Stimulated activated naive CD4-positive, alpha-beta T cell treated with Interleukin-2 at 50 U/mL for 16 hours (primary cell): ENCODE data around the gene TTC7B.

Experiments
- DNase-seq: peaks from one replicate; lab custom pipeline; 2025; lab: John Stamatoyannopoulos, UW

The TTC7B gene

DNA sequence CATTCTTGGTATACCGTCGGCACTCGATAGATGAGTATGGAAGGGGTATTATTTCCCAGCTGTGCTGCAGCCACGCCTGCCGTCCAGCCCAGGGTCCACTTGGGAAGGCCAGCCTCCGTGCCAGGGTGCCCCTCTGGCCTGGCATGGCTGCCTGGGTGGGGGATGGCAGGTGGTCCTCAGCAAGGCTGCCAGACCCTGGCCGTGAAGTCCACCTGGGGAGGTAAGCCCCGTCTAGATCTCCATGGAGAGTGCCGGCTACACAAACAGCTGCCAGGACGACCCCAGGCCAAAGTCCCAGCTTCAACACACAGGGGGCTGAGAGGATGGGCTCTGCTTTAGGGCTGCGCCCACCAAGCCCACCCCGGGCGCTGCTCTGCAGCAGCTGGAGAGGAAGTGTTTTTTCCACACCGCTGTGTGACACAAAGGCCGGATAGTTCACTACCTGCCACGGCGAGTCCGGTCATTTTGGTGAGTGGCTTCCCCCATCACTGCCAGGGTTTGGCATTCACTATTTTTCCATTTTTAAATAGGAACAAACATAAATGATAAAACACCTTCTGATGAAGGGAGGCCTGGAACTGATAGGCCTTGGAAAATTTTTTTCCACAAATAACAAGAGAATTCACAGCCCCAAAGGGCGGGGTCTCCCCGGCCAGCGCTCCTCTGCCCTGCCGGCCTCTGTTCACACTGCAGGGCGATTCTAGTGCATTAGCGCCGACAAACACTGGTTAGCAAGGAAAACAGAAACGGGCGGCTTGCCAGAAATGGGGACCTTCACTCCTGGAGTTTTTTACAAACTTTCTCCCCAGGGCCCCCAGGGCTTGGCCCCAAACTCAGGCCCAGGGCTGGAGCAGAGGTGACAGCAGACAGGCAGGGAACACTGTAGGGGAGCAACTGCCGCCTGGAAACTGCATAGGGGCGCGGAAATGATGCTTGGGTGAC lies 257.9 kb downstream of the TTC7B start:
- DNase-seq, result no peak

DNA sequence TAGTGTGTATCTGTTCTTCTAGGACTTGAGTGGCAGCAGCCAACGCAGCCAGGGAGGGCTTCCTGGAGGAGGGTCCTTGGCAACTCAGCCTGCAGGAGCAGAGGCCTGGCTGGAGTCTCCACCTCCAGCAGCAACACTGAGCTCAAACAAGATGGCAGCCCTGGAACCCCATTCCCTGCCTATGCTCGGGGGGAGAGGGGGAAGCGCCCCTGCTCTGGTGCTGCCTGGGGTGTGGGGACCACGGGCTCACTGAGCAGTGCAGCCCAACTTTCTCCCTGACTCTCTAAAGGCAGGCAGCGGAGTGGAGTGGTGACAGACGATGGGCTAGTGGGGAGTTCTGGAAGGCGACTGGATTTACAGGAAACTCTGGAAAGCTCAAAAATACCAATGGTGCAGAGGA lies 258.7 kb downstream of the TTC7B start:
- no peak for DNase-seq

DNA sequence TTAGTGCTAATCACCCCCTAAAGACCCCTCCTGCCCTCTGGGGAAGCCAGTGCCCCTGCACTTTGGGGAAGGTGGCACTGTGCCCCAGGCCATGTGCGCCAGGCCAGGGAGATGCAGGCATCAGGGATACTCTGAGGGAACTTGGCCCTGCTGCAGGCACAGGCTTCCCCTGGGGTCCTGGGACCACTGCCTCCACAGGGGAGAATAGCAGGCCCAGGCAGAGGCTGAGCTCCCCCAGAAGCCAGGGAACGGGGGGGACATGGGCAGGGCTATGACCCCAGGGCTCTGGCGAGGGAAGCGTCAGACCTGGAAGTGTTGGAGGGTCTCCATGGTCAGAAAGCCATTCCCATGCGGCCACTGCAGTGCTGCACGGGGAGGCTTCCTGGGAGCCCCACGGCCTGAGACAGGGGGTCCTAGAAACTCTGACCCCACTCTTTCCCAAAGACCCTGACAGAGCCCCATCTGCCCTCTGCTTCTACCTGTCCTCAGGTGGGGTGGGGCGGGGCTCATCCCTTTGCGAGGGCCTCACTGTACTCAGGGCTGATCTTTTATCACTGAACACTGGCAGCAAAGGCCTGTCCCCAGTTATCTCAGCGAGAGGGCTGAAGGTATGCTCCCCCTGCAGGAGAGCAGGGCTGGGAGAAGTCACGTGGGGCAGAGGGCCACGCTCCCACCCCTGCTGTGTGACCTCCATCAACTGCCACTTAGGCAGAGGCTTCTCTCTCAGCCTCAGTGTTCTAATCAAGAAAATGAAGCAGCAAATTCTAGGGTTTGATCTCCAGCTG lies 259.4 kb downstream of the TTC7B start:
- no peak for DNase-seq

DNA sequence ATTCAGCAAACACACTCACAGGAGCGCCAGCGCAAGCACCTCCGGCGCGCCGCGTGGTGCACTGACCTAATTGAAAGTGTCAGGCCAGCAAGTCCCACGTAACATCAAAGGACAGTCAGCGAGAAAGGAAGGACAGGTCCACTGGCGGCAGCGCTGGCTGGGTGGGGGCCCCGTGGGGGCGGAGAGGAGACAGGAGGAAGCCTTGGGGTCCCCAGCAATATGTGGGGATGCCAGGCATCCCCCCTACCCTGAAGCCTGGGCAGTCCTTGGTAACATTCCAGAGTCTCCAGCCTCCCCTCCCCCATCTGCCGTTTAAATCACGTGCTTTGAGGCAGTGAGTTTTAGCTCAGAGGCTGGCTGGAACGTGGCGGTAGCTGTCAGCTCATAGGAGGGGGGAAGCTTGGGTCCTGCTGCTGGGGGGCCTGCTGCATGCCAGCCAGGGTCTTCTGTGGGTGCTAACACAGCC lies 260.2 kb downstream of the TTC7B start:
- DNase-seq, result no peak

DNA sequence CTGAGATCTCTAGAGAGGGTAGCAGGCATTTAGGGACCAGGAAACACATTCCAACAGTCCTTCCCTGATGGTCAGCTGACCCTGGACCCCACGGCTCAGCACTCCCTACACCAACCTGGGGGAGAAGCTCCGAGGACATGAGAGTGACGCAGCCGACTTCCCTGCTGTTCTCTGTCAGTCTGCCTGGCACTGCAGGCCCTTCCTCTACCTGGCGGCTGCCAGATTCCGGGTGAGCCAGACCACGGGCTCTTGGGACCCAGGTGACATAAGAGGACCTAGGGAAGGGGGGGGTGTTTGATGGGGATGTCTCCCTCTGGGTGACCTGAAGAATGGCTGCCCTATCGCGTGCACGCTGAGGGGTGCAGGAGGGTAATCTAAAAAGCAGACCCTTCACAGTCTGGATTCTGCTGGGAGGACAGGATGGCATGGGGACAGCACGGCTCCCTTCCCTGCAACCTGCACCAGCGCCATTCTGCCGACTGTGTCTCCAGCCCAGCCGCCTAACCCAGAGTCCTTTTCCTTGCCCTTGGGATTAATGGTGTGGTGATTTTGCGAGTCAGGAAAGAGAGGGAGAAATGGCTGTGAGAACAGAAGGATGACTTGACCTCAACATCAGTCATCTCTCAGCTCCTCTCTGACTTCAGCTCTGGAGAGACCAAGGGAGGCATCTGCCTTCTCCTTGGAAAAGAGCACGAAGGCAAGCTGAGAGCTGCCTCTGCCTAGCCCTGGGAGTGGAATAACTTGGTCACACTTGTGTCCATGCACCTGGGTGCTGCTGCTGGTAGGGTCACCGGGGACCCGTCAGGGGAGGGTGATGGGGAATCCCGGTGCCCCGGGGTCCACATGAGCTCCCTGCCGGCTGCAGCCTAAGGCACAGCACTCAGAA lies 260.9 kb downstream of the TTC7B start:
- DNase-seq, result no peak

DNA sequence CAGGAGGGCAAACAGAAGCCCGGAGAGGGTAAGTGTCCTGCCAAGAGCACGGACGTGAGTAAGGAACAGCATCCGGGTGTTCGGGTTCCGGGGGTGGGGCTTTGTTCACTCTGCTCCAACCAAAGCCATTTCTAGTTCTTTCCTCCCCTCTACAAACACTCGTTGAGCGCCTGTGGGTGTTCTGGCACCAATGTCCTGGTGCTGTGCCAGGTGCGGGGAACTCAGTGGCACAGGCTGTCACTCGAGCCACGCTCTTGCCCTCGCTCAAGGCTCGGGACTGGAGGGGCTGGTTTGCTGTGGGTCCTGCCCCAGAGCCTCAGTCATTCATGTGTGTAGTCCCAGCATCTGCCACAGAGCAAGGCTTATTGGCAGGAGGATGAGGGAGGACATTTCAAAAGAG lies 261.9 kb downstream of the TTC7B start:
- DNase-seq, result no peak

DNA sequence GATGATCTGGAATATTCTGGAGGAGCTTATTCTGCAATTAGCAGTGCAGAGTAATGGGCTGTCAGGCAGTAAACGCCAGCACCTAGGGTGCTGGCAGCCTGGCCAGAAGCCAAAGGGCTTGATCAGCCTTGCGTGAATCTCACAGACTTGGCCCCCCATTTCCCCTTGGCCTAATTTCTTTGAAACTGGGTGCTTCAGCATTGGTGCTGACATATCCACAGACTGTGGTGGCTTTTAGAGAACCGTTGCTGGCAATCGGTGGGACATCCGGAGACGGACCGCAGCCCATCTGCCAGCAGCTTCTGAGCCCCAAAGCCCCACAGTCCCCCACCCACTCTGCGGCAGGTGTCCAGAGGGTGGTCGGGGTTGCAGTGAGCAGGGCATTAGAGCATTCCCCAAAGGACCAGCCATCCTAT lies 262.3 kb downstream of the TTC7B start:
- no peak for DNase-seq

DNA sequence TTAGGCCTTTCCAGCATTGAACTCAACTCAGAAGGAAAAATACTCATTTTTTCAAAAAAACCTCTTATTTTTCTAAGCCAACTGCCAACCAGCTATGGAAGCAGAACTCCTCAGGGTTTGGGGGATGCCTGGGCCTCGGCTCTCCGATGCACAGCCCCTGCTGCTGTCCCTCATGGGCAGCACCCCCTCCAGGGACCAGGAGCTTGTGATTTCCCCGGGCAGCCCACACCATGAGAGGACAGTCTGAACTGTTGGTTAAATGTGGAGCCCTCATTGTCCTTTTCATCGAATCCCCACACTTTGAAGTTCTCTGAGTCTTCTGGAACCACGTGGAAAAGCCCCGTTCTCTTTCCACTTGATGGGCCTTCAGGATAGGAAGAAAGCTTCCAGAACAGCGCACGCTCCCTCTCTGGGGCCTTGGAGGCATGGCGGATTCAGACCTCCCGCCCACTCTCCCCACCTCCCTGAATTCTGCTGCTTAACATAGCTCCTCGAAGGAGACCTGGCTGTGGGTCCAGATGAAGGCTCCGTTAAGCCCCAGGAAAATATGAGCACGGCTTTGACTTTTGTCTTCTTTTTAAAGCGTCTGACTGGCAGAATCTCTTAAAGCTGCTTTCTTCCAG lies 262.8 kb downstream of the TTC7B start:
- DNase-seq, result no peak

DNA sequence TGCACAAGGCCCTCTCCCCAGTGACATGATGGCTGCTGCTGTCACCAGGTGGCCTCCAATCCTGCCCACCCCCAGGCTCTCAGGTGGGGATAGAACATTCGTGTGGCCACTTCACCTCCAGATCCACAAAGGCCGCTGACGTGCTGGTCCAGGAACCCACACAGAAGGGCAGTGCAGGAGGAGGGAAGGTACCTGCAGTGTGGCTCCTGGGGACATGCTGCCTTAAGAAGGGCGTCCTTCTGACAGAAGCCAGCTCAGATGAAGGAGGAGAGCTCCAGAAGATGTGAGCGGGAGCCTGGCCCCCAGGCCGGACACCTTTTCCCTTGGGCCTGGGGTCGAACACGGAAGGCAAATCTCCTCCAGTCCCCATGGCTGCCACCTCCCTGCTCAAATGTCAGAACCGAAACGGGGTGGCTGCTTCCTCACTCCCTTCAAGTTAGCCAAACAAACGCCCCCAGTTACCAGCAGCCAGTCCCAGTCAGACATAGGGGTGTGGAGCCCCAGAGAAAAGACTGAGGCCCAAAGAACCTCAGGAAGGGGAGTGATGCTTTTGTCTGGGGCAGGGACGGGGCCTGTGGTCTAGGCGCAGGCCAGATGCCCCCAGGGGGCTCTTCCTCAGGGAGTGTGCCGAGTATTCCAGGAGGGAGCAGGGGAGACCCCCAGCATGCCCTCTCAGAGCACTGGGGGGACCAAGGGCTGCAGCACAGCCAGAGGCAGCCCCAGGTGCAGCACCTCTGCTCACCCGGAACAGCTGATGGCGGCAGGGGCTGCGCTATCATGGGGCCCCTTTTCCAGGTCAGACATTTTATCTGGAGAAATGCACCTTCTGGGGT lies 263.5 kb downstream of the TTC7B start:
- DNase-seq, result no peak

DNA sequence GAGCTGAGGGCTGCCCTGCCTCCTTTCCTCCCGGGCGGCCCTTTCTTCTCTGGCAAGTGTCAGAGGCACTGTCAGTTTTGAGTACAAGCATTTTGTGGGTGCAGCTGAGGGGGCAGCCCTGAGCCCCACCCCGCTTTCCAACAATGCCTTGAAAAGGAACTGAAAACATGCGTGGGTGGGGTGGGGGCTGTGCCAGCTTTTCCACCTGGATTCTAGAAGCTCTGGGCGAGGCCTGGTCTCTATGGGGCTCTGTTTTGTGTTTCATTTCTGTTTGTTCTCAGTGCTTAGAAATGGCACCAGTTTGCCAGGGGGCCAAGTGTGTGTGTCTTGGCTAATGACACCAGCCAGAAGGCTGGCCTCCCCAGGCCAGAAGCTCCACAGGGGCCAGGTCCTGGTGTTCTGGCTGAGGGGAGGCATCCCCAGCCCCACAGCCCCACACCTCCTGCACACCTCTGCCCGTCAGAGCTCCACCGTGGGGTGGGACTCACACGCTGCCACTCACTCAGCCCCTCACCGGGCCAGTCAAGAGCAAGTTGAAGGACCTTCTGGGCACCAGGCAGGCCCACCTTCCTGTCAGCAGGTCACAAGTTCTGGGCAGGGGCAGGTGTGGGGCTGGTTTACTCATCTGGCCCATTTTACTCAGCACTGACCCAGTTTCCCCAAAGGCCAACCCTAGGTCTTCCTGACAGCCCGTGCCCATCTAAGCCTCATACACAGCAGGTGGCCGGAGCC lies 264.3 kb downstream of the TTC7B start:
- no peak for DNase-seq

DNA sequence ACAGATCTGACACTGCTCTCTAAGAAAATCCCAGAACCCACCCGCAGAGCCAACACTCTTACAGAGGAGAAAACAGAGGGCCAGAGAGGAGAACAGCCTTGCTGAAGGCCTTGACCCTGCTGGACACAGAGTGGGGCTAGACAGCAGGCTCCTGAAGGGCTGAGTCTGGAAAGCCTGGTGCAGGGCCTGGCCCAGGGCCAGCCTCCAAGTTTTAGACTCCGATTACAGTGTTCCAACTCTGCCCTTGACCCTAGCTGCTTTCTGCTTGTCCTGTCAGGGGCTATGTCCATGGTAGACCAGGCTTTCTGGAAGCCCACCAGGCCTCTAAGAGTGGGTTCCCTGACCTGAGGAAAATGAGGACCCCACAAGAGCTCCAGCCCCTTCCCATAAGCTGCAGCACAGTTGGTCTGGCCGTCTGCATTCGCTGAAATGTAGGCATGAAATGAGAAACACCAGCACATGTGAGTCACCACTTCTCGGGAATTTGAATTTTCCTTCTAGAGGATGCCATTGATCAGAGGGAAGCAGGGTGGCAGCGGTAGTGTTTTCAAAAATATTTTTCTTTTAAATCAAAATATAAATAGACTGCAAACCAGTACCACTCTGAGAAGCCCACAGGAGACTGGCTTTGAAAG lies 265.0 kb downstream of the TTC7B start:
- DNase-seq, result no peak

DNA sequence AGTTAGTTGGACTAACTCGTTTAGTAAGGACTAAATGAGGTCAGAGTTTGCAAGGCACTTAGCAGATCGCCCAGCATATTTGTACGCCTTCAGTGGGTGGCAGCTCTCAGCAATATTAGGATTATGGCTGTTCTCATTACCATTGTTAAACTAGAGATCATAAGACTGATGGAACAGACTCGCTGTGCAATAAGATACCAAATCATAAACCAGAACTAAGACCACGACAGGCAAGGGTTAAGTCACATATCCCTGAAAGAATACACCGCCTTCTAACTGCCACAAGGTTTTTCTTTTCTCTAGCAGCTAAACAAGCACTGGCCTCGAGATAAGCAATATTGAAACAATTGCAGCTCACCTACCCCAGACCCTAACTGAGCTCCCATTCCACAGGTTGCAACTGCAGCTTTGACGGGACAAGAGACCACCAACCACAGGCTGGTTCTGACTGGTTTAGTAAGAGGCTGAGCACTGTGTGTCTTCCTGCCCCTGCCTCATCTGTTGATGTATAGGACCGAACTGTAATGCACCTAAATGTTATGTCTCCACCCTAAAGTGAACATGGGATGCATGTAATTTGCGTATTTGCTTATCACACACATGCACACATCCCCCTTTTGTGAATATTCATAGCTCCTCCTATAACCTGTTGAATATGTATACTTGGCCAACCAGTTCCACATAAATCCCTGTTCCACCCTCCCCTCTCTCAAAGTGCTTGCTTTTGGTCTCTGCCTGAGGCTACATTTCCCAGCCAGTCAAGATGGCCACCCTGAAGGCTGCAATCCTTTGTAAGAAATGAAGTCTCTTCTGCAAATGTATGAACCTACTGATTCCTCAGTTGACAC lies 266.2 kb downstream of the TTC7B start:
- no peak for DNase-seq

DNA sequence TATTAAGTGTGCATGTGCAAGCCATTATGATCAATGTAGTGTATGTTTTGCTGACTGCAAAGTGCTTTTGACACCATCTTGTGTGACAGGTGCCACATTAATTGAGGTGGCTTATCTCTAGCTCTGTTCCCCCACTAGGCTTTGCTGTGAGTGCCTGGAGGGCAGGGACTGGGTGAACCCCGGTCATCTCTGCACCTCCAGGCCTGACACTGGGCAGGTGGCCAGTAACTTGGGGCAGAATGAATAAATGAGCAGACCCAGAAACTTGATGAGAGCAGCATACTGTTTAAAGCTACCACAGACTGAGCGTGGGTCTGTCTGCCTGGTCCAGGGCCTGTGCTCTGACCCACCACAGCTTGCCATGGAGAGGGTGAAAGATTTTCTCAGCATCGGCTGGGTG lies 267.8 kb downstream of the TTC7B start:
- DNase-seq, result no peak

DNA sequence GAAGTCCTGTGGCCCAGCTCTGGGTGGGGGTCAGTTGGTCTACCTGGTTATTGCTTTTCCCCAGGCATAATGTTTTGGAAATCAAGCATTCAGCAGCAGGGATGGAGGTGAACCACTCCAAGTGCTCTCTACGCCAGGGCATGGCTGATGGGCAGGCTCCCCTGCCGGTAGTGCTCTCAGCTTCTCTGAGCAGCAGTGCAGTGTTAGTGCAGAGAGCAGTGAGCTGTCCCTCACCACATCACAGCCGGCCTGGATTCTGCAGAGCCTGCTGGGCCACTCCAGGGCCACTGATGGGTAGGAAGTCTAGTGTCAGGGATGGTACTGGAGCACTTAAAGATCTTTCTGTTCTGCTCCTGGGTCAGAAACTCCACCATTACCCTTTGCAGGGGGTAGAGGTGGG lies 268.3 kb downstream of the TTC7B start:
- no peak for DNase-seq

DNA sequence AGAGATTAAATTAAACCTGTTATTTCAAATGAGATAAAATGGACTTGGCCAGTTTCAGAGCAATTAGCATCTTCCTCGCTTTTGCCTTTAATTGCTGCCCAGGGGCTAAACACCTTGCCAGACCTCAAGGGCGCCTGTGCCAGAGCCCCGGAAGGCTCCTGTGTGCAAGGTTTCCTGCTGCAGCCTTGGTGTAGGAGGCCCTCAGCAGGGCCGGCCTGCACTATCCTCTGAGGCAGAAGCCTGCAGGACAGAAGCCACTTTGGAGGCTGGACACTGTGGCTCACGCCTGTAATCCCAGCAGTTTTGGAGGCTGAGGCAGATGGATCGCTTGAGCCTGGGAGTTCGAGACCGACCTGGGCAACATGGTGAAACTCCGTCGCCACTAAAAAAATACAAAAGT lies 269.0 kb downstream of the TTC7B start:
- DNase-seq, result no peak

DNA sequence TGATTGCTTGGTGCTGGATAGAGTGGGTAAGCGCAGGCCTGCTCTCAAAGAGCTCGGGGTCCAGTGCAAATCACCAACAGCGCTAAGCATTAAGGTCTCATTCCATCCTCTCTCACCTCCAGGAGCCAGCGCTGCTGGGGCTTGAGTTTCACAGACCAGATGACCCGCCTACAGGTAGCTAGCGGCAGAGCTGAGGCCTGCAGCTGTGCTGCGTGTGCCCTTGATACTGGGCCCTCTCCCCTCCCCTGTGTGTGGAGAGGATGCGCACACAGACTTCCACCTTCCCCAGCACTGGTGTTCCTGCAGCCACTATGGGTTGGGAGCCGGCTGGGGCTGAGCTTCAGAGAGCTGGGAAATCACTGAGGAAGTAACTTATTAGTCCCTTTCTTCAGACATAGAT lies 269.5 kb downstream of the TTC7B start:
- DNase-seq, result no peak

DNA sequence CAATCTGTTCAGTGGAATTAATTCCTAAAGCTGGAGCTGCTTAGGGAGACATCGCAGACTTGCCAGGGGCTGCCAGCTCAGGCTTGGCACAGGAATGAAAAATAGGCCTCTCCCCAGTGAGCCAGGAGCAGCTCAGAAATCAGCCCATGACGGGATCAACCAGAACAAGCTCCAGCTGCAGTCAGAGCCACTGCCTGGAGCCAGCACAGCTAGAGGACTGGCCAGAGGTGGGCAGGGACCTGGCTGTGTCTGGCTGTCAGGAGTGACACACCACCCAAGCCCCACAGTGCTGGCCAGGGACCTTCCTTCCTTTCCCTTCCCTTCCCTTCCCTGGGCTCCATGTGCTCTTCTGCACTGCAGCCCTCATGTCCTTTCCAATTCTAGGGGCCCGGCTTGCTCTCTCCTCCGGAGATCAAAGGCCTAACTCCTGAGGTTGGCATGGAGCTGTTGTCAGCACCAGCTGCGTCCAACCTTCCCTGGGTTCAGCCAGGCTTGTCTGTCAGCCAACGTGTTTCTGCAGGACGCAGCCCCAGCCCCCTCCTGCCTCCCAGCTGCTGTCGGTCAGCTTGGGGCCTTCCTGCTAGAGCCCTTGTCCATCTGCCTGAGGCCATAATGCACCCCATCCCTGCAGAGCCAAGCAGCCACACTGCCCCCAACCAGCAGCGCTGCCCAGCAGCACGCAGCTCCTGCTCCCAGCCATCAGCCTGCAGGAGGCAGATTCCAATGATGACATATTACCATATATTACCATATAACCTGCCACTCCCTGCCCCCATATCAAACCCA lies 270.1 kb downstream of the TTC7B start:
- DNase-seq, result no peak

DNA sequence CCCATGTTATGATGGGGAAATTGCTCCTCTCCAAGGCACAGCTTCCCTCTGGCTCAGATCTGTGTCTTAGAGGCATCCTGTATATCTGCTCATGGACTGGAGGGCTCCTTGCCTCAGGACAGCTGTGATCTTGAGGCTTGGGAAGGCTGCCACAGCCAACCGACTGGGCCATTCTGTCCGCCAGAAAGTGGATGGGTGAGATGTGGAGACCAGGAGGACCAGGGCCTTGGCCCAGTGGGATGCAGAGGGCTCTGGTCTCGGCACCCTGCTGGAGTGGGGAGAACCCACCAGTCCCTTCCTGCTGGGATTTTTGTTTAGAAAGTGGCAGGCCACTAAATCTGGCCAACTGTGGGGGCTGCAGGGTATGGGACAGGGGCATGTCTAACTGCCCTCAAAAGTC lies 270.8 kb downstream of the TTC7B start:
- DNase-seq, result no peak
